Right atrium auricular region (tissue), 2 donors: Measurements from ENCODE around the gene PRKCE. TPM values are rescaled to one million over a fixed set of nuclear protein-coding genes. Genes with fewer than 3 reads are reported as not detected.

ENCODE experiments used
- DNase-seq: peaks from one replicate; pipeline ENCODE4 v3.0.0-alpha.2; 2019; ENCODE audit warnings: low spot score
- H3K27ac ChIP-seq, 2 donors: fragments of 200-600 bp; sonication (generic); 1 replicate in 1 of 2; 2 replicates in 1 of 2; pipeline ENCODE4 v1.5.1; 2016 to 2019
- H3K27me3 ChIP-seq, 2 donors: fragments of 200-600 bp; sonication (generic); one replicate each; pipeline versions ENCODE4 v1.5.1 to v1.6.0; 2017 to 2019
- H3K36me3 ChIP-seq: fragments of 200-600 bp; sonication (generic); one replicate; pipeline ENCODE4 v1.5.1; 2016
- H3K4me1 ChIP-seq, 2 donors: fragments of 200-600 bp; sonication (generic); one replicate each; pipeline versions ENCODE4 v1.5.1 to v1.6.0; 2017 to 2019
- H3K4me3 ChIP-seq, 2 donors: fragments of 200-600 bp; sonication (generic); 1 replicate in 1 of 2; 2 replicates in 1 of 2; pipeline ENCODE4 v1.5.1; 2017 to 2019; ENCODE audit warnings: mild to moderate bottlenecking in 1 of 2, moderate library complexity in 1 of 2
- H3K9me3 ChIP-seq, 2 donors: fragments of 200-600 bp; sonication (generic); one replicate each; pipeline ENCODE4 v1.5.1; 2019
- CTCF ChIP-seq, 2 donors: fragments of 200-600 bp; sonication (generic); IDR thresholded peaks; one replicate each; pipeline ENCODE4 v1.5.1; 2019; ENCODE audit warnings: antibody characterized with exemption in 2 of 2
- total RNA-seq, 2 donors: library from RNA; depleted of rRNA; stranded (reverse); fragments of >200 nt; gene quantifications; one replicate each; pipeline ENCODE4 v1.1.0, GENCODE V29; 2016

Gene PRKCE
- total RNA-seq, 2 donors from 2014 or later, result 7.2 to 11.8 TPM

- TF ChIP-seq CTCF (IDR thresholded peaks at IDR 0.05), result no peak
- no peaks in the 10 kb centered on the region for H3K9me3 ChIP-seq
- no peak for DNase-seq
- peaks cover 0 to 74% of the 10 kb centered on the region in 2 donors for H3K4me1 ChIP-seq
- H3K4me3 ChIP-seq, result no peak overlapping the region
- peak overlapping the region; percentile 72 to 77 for H3K27ac ChIP-seq
- no peaks in the 10 kb centered on the region for H3K27me3 ChIP-seq
- no peaks in the 10 kb centered on the region for H3K36me3 ChIP-seq
Measured at GRCh38 chr2:45821558-45822271, 170.2 kb downstream of the PRKCE start.

- no peaks in the 10 kb centered on the region for H3K36me3 ChIP-seq
- H3K9me3 ChIP-seq, result no peaks in the 10 kb centered on the region
- peaks cover 0 to 75% of the 10 kb centered on the region in 2 donors for H3K4me1 ChIP-seq
- no peak for DNase-seq
- no peak overlapping the region for H3K4me3 ChIP-seq
- no peak for TF ChIP-seq CTCF (IDR thresholded peaks at IDR 0.05)
- no peaks in the 10 kb centered on the region for H3K27me3 ChIP-seq
- H3K27ac ChIP-seq, result peak overlapping the region; percentile 72 to 77
Measured at GRCh38 chr2:45822272-45822630, 170.8 kb downstream of the PRKCE start.

GRCh38 chr2:45823723-45824206 lies 172.3 kb downstream of the PRKCE start:
- TF ChIP-seq CTCF (IDR thresholded peaks at IDR 0.05), result no peak
- peaks cover 0 to 72% of the 10 kb centered on the region in 2 donors for H3K4me1 ChIP-seq
- H3K27ac ChIP-seq, result peak overlapping the region; percentile 72 to 76
- no peak overlapping the region for H3K4me3 ChIP-seq
- no peak for DNase-seq
- H3K36me3 ChIP-seq, result no peaks in the 10 kb centered on the region
- no peaks in the 10 kb centered on the region for H3K9me3 ChIP-seq
- no peaks in the 10 kb centered on the region for H3K27me3 ChIP-seq

- TF ChIP-seq CTCF (IDR thresholded peaks at IDR 0.05), result no peak
- no peak for DNase-seq
- Histone ChIP-seq H3K36me3 (no peaks in the 10 kb centered on the region), H3K27ac (peak overlapping the region; percentile 55 to 76), H3K9me3 (peaks cover 0 to 2% of the 10 kb centered on the region in 2 donors), H3K4me1 (peaks cover 0 to 62% of the 10 kb centered on the region in 2 donors), H3K27me3 (no peaks in the 10 kb centered on the region), H3K4me3 (no peak overlapping the region)
Measured at GRCh38 chr2:45825001-45825651, 173.7 kb downstream of the PRKCE start.

GRCh38 chr2:45826460-45826859 lies 175.0 kb downstream of the PRKCE start:
- Histone ChIP-seq H3K9me3 (peaks cover 0 to 13% of the 10 kb centered on the region in 2 donors), H3K4me1 (peaks cover 0 to 53% of the 10 kb centered on the region in 2 donors), H3K4me3 (no peak overlapping the region), H3K36me3 (no peaks in the 10 kb centered on the region), H3K27ac (peak overlapping the region; percentile 42 to 63), H3K27me3 (no peaks in the 10 kb centered on the region)
- no peak for DNase-seq
- no peak for TF ChIP-seq CTCF (IDR thresholded peaks at IDR 0.05)
